Adrenal gland (tissue), 5 donors: ENCODE results near the gene GFOD1.

Experiments used
- CTCF ChIP-seq, 6 experiments: fragments of 450-650 bp in 4 of 6; fragments of 200-600 bp in 2 of 6; sonication (generic) in 1 of 6; IDR thresholded peaks; 1 replicate in 5 of 6; 2 replicates in 1 of 6; pipeline versions ENCODE4 v1.5.1 to v1.8.0; 2016 to 2021; ENCODE audit warnings: antibody characterized with exemption in 6 of 6, mild to moderate bottlenecking in 2 of 6, moderate library complexity in 1 of 6
- POLR2A ChIP-seq, 2 donors: fragments of 450-650 bp; IDR thresholded peaks; one replicate each; pipeline ENCODE4 v1.6.1; 2017; ENCODE audit warnings: antibody characterized with exemption in 2 of 2, mild to moderate bottlenecking in 2 of 2, moderate library complexity in 1 of 2
- donor health status: DM: no; HTN: no; CAD: no.

- TF ChIP-seq CTCF (IDR thresholded peaks at IDR 0.05) (no peak), POLR2A (IDR thresholded peaks at IDR 0.05) (no peak)
Measured at GRCh38 chr6:13311155-13311554, 176.2 kb downstream of the GFOD1 start.
